Cortex of kidney (tissue), 1 donor: Measurements from ENCODE around the gene CENPI.
"Not testable (repeated sequence)": the region's sequence is repeated elsewhere in the genome, so short reads cannot be mapped to it uniquely, and the experiment has no call there.

ENCODE experiments used
- DNase-seq: peaks from one replicate; lab custom pipeline; 2025; lab: John Stamatoyannopoulos, UW

The CENPI gene, protein sequence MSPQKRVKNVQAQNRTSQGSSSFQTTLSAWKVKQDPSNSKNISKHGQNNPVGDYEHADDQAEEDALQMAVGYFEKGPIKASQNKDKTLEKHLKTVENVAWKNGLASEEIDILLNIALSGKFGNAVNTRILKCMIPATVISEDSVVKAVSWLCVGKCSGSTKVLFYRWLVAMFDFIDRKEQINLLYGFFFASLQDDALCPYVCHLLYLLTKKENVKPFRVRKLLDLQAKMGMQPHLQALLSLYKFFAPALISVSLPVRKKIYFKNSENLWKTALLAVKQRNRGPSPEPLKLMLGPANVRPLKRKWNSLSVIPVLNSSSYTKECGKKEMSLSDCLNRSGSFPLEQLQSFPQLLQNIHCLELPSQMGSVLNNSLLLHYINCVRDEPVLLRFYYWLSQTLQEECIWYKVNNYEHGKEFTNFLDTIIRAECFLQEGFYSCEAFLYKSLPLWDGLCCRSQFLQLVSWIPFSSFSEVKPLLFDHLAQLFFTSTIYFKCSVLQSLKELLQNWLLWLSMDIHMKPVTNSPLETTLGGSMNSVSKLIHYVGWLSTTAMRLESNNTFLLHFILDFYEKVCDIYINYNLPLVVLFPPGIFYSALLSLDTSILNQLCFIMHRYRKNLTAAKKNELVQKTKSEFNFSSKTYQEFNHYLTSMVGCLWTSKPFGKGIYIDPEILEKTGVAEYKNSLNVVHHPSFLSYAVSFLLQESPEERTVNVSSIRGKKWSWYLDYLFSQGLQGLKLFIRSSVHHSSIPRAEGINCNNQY

DNA sequence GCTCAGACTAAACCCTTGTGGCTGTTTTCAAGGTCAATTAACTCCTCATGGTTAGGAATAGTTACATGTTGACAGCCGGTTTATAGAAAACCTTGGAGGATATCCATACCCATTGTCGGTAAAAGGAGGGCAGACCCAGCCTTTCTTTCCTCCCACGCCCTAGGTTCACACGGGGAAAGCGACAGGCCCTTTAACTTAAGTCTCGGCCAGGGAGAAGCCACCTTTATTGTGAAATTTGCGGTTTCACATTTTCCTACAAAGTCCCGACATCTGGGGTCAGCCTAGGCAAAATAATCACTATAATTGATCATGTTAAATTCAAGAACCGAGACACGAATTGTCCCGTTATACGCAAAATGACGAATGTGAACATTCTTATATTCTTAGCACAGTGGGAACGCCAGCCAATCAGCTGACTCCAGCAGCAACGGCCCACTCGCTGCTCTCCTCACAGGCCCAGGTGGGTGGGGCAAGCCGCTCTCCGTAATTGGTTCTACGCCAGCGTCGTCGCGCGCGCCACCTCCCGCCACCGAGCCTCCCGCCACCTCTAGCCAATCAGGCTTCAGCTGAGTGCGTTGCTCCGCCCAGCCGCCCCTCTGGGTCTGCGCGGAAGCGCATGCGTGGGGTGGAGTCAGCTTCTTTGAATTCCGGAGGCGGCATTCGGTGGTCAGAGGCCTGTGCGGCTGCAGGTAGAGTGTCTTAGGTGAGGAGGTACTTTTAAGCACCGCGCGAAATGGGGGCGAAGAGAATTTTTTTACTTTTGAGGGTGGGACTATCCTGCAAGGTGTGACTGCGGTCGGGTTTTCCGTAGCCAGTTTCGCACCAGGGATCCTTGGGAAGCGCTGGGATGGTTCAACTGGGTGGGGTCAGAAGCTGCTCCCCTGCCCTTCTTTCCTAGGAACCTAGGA lies at the start of gene CENPI:
CENPI (plus strand) TSS at position 659 of the 908 bp plus-strand sequence. CDS start 2,867 bp downstream, outside the sequence.
- DNase-seq: peak; percentile 22

DNA sequence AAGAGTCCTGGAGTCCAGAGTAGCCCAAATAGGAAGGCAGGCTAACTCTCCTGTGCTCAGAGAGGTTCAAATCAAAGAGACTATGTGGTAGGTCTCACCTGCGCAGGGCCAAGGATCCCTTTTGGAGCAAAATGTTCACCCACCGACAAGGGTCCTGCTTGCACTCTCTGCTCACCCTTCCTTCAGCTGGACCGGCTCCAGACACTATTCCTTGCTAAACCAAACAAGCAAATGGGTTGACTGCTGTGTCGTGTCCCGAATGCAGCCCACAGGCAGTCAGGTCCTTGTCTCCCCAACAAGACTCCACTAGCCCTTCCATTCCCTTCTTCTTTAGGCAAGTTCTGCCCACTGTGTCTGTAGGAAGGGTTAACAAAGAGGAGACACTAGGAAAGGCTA lies 46.9 kb upstream of the CENPI start:
- no peak for DNase-seq

DNA sequence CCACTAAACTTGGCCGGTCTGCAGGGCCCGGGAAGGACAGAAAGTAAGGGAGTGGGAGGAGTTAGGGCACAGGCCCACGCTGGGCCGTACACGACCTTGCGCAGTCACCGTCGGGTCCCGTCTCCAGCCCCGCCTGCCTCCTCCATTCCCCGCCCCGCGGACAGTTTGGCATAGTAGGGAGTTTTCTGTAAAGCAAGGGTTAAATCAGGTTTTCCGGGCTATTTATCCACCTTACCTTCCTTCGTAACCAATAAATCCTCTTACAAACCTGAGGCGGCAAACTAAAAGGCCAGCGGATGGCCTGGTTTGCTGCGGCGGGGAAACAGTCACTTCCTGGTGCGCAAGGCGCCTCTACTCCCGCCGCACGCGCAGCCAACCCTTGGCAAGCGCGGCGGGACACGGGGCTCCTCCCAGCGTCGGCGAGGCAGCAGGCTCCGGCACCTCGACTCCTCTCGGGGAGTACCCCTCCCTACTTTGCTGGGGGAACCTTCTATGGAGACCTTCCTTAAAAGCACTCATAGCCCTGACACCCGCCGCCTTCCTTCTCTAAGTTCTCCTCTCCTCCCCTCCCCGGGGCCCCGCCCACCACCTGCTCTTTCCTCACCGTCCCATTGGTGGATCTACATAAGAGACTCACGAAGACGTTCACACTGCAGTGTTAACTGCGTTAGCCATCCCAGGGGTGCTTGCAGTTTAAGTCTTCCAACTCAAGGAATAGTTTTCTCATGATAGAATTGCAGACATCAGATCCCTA lies 46.3 kb upstream of the CENPI start, which contains the start of gene TRMT2B:
TRMT2B (minus strand) TSS at position 563 of the 754 bp plus-strand sequence. CDS start 9,822 bp downstream, outside the sequence.
- DNase-seq: no peak

DNA sequence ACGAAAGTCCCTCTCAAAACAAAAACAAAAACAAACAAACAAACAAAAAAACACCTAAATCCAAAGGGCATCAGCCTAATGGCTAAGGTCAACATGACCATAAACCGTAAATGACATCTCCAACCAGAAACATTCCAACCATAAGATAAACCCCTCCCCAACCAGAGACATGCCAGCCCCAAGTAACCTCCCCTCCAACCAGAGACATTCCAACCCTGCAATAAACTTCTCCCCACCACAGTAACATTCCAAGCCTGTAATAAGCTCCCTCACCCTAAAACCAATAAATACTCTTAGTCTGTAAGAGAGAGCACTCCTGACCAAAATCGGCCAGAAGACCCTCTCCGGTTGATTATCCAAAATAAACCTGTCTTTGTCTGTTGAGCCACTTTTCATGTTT lies 41.5 kb upstream of the CENPI start:
- DNase-seq: not testable (repeated sequence)

DNA sequence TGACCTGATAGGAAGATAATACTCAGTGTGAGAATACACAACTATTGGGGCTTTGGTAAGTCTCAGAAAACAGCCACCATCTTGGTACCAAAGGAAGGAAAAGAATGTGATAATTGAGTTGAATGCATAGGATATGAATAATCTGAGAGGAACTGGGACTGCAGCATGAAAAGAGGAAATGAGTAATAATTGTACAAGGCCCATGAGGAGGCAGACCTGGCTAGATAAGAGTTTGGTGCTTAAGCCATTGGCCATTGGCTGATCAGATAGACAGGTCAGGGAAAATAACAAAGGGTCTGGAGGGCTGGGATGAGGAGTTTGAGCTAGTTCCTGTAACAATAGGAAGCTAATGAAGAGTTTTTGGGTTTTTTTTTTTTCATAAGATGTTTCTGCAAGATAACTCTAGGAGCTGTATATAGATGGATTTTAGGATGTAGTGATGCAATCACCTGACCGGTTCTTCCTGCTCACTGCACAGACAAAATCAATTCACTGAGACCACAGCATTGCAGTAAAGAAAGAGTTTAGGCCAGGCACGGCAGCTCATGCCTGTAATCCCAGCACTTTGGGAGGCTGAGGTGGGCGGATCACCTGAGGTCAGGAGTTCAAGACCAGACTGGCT lies 40.8 kb upstream of the CENPI start:
- DNase-seq: no peak

DNA sequence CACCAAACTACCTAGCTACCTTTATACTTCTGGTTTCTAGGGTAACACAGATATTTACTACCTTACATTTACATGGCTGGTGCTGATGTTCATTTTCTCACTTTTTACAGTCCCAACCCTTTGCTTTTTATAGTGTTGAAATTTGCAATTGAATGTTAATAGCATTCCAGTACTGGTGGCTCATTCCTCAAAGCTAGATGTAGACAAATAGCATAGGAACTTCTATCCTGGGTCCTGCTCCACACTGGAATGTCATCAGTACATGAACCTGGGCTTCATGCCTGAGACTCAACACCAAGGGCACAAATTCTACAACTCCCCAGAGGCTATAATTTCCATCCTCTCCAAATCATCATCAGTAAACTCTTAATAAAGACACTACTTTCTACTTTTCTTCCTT lies 35.8 kb upstream of the CENPI start:
- no peak for DNase-seq

DNA sequence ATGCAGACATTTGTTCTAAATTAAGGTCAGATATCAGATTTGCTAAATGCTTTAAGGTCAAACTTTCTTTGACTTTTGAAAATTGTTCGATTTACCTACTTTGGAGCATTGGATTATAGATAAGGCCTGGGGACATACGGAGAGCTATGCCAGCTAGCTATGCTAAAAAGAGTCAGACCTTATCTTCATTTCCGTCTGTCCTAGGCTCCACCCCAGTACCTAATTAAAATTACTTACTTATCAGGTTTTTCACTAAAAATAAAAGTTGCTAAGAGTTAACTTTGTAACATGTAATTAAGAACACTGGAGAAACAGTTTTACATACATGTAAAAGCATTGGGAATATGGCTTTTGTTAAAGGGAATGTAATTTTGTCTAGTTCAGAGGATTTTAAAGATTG lies 26.4 kb upstream of the CENPI start:
- no peak for DNase-seq

DNA sequence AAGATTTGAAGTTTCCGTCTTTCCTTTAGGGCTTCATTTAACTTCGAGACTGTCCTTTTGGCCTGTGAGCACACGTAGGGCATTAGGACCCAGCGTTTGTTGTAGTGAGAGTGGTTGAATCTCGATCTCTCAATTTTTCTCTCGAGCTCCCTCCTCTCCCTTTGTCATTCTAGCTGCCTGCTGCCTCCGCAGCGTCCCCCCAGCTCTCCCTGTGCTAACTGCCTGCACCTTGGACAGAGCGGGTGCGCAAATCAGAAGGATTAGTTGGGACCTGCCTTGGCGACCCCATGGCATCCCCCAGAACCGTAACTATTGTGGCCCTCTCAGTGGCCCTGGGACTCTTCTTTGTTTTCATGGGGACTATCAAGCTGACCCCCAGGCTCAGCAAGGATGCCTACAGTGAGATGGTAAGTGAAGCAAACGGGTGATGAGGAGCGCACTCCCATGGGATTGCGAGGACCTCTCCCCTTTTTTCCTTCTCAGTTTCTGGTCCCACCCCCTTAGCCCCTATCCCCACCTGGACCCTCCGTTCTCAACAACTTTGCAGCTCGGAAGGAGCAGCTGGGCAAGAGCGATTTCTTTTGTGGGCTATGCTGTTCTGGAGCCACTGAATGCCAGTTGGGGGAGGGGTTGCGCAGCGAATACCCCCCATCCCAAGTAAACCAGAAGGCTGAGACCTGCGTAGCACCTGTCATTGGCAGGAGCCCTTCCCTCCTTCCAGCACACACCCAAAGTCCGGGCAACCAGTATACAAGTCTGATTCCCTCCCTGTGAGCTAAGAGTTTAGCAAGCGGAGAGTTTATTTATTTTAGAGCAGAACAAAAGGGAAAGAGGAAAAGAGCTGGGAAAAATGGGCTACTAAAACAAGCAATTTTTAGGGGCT lies 19.0 kb upstream of the CENPI start, which contains the start of gene TMEM35A:
TMEM35A (plus strand) TSS at position 164 of the 883 bp plus-strand sequence; CDS start at position 288, 124 bp downstream.
- DNase-seq: peak; percentile 3

DNA sequence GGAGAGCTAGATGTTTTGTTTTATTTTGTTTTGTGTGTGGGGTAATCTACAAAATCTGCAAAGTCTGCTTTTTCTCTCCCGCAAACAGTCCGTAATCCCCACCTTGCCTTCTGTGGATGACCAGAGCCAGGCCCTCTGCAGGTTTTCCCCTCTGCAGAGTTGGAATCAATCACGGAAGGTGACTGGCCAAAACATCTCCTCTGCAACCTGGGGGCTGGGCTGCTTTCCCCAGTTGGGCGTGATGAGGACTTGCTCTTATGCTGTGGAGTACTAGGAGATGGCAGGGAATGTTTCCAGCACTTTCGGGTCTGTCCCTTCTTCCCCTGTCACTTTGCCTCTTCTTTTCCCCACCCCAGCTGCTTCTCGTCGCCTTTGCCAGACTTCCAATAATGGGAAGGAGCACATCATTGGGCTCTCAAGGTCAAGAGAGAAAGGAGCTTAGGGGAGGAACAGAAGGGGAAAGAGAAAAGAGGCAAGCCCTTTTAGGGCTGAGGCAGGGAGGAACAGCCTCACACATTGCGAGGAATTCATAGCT lies 18.2 kb upstream of the CENPI start:
- DNase-seq: no peak

DNA sequence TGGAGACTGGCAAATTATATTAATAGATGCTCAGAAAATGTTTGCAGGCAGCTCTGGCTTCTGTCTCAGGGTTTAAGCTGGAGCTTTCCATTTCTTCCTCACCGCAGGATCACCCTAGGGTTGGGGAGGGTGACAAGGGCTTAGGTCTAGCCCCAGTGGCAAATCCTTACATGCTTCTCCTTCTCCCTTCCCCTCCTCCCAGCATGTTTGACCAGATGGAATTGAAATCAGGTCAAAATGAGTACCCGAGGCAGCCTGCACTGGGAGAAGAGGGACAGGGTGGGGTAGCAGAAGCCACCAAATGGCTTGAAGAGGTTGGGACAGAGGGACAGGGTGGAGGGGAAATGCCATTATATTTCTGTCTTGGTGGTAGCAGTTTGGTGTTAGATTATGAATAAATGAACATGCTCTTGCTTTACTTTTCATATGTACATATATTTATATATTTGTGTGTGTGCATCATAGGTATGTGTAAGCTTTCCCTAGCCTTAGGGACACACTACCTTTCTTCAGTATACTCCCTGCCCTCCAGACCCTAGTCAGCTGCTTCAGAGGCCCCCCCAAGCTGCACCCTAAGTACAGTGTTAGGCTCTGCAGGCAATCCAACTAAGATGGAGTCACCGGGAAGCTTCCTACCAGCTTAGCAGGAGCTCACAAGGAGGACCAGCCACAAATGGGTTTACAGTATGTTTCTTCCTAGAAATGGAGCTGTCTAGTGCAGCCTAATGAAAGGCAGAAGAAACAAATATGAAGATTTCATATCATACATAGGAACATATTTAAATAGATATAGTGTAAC lies 17.5 kb upstream of the CENPI start:
- no peak for DNase-seq

DNA sequence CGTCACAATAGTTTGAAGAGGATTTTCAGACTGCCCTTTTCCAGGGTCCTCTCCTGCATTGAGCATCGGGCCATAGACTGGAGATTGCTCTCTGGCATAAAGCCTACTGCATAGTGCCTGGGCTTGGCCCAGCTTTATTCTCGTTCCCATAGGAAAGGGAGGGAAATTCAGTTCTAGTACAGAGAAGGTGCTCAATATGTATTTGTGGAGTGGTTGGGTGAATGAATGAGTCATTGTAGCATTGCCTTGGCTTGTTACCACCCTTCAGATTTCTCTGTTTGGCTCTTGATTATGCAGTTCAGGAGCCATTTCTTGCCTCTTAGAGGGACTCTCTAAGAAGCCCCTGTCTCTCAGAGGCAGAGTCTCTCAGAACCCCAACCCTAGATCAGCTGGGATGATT lies 16.8 kb upstream of the CENPI start:
- no peak for DNase-seq

DNA sequence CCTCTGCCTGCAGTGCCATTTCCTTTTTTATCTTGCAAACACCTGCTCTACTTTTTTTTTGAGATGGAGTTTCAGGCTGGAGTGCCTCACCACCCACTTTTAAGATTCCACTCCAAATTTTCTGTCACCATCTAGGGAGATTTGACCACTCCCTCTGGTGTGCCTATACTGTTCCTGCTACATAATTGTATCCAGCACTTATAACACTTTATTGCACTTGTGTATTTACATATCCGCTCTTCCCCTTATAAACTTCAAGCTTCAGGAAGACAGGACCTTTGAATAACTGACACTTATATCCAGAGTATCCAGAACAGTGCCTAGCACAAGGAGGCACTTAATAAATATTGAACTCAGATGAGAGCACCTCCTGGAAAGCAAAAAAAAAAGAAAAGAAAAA lies 6.2 kb upstream of the CENPI start:
- no peak for DNase-seq

DNA sequence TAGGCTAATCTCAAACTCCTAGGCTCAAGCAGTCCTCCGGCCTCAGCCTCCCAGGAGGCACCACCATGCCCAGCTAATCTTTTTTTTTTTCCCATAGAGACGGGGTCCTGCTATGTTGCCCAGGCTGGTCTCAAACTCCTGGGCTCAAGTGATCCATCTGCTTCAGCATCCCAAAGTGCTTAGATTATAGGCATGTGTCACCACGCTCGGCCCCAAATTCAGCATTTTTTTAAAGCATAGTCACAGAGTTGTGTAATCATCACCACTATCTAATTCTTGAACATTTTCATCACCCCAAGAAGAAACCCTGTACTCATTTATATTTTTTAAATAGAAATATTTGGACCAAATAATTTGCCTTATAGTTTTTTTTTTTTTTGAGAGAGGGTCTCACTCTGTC lies 10.3 kb downstream of the CENPI start:
- no peak for DNase-seq

DNA sequence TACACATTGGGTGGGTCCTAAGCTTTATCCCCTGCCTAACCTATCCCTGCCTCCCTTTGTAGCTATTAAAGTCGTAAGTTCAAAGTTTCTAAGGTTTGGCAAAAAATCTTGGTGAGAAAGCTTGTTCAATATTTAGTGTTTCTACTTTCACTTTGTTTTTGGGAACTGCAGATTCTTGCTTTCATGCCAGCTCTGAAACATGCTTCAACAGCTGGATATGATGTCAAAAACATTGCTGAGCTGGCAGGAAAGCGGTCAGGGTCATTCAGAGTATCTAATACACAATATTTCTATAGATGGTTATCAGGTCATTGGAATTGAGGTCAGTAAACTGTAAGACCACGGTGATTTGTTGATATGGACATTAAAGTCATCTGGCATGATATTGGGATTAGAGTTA lies 19.7 kb downstream of the CENPI start:
- DNase-seq: no peak

DNA sequence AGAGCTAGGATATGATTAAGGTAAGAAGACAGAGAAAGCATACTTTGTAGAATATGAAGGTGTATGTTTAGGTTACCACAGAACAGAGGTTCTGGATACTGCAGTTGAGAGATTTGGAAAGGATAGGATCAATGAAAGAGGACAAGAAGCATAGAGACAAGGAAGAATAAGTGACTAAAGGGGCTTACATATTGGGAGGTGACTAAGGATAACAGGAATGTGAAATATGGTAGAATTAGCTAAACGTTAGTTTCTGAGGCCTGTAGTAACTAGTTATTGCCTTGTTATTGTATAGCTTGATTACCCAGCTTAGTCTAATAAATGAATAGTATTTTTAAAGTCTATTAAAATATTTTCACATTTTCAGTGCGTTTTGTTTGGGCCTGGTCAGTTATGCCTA lies 38.2 kb downstream of the CENPI start:
- DNase-seq: no peak
